H1 (cell line): ENCODE measurements around the gene HNRNPM. TPM values are rescaled to one million over a fixed set of nuclear protein-coding genes. Genes with fewer than 3 reads are reported as not detected.

Source experiments
- CTCF ChIA-PET: fragments of 300-600 bp; sonication (Branson Sonifier 250); formaldehyde crosslinking; loops from one replicate; lab custom pipeline; 2021; ENCODE audit not compliant: partially characterized antibody; lab: Charles Lee
- POLR2A ChIA-PET: fragments of 300-600 bp; sonication (Branson Sonifier 250); formaldehyde crosslinking; loops from one replicate; lab custom pipeline; 2021; ENCODE audit warnings: inconsistent platforms; ENCODE audit not compliant: partially characterized antibody; lab: Charles Lee
- DNase-seq, 2 experiments: peaks; one replicate each; pipeline versions ENCODE4 v3.0.0 to v3.0.0-alpha.2; 2010 to 2022; ENCODE audit warnings: low spot score in 2 of 2, low read depth in 1 of 2, mixed read lengths in 1 of 2
- FAIRE-seq: peaks from 2 replicates; lab custom pipeline; 2011; peaks lifted over from hg19 to GRCh38; lab: Jason Lieb, UNC
- H2AFZ ChIP-seq: 2 replicates; pipeline ENCODE4 v1.8.1; 2012; ENCODE audit warnings: low read length, inconsistent platforms
- H2AK5ac ChIP-seq: 2 replicates; pipeline ENCODE4 v1.6.1; 2013; ENCODE audit warnings: low read depth, low read length
- H2BK120ac ChIP-seq: replicated peaks from 2 replicates; pipeline ENCODE3; 2013; ENCODE audit warnings: low read depth, low read length, inconsistent platforms
- H2BK12ac ChIP-seq: 2 replicates; pipeline ENCODE4 v1.6.1; 2013; ENCODE audit warnings: low read depth, low read length
- H2BK15ac ChIP-seq: 2 replicates; pipeline ENCODE4 v1.6.1; 2013; ENCODE audit warnings: low read length
- H2BK20ac ChIP-seq: 2 replicates; pipeline ENCODE4 v1.6.1; 2013; ENCODE audit warnings: low read length
- H2BK5ac ChIP-seq: 2 replicates; pipeline ENCODE4 v1.6.1; 2013; ENCODE audit warnings: low read depth, low read length
- H3K14ac ChIP-seq: 2 replicates; pipeline ENCODE4 v1.6.1; 2013; ENCODE audit warnings: inconsistent platforms; ENCODE audit not compliant: insufficient read length
- H3K18ac ChIP-seq: 2 replicates; pipeline ENCODE4 v1.6.1; 2013; ENCODE audit warnings: low read length; ENCODE audit errors: extremely low read depth
- H3K23ac ChIP-seq: 2 replicates; pipeline ENCODE4 v1.6.1; 2013; ENCODE audit warnings: inconsistent platforms; ENCODE audit not compliant: insufficient read length
- H3K23me2 ChIP-seq: 2 replicates; pipeline ENCODE4 v1.6.1; 2013; ENCODE audit warnings: low read depth, low read length
- H3K27ac ChIP-seq: 2 replicates; pipeline ENCODE4 v1.6.1; 2011; ENCODE audit warnings: low read depth, low read length, inconsistent platforms
- H3K27me3 ChIP-seq, 4 experiments: replicated peaks in 1 of 4; 1 replicate in 1 of 4; 2 replicates in 3 of 4; pipeline versions ENCODE4 v1.6.1 to v1.8.1; 2011 to 2013; ENCODE audit warnings: low read length in 3 of 4, mild to moderate bottlenecking in 3 of 4, inconsistent platforms in 2 of 4, mixed read lengths in 2 of 4, moderate library complexity in 1 of 4; ENCODE audit not compliant: control insufficient read depth in 3 of 4, insufficient read depth in 3 of 4; ENCODE audit errors: extremely low read depth in 1 of 4
- H3K36me3 ChIP-seq, 4 experiments: 2 replicates each; pipeline versions ENCODE4 v1.6.1 to v1.8.1; 2011 to 2013; ENCODE audit warnings: mild to moderate bottlenecking in 4 of 4, low read length in 3 of 4, moderate library complexity in 2 of 4, control low read depth in 1 of 4, inconsistent platforms in 1 of 4; ENCODE audit not compliant: insufficient read depth in 4 of 4, control insufficient read depth in 2 of 4
- H3K4ac ChIP-seq: replicated peaks from 2 replicates; pipeline ENCODE3; 2013; ENCODE audit warnings: low read length, low read depth, mixed read lengths, inconsistent platforms; ENCODE audit not compliant: insufficient read length
- H3K4me1 ChIP-seq, 4 experiments: replicated peaks in 1 of 4; 1 replicate in 1 of 4; 2 replicates in 3 of 4; pipeline versions ENCODE4 v1.6.1 to v1.8.1; 2011 to 2013; ENCODE audit warnings: low read length in 3 of 4, inconsistent platforms in 2 of 4, mixed read lengths in 1 of 4; ENCODE audit not compliant: insufficient read depth in 4 of 4, control insufficient read depth in 3 of 4
- H3K4me2 ChIP-seq, 2 experiments: 2 replicates each; pipeline versions ENCODE4 v1.6.1 to v1.8.1; 2011 to 2013; ENCODE audit warnings: low read depth in 2 of 2, low read length in 2 of 2, control low read depth in 1 of 2, inconsistent platforms in 1 of 2, mild to moderate bottlenecking in 1 of 2; ENCODE audit not compliant: insufficient read depth in 1 of 2
- H3K4me3 ChIP-seq, 4 experiments: fragments of 200-600, 300-600 bp in 1 of 4; sonication (generic), shearing (Covaris generic), sonication (Bioruptor Twin) in 1 of 4; 2 replicates each; pipeline versions ENCODE4 v1.5.1 to v1.8.1; 2011 to 2016; ENCODE audit warnings: low read length in 4 of 4, low read depth in 3 of 4, control low read depth in 2 of 4, inconsistent platforms in 2 of 4, mild to moderate bottlenecking in 2 of 4, mixed read lengths in 1 of 4, moderate library complexity in 1 of 4; ENCODE audit not compliant: insufficient read depth in 2 of 4; ENCODE audit errors: extremely low read depth in 1 of 4
- H3K56ac ChIP-seq: replicated peaks from 2 replicates; pipeline ENCODE3; 2013; ENCODE audit warnings: low read depth, mild to moderate bottlenecking, mixed read lengths, low read length, inconsistent platforms; ENCODE audit not compliant: insufficient read length
- H3K79me1 ChIP-seq: 2 replicates; pipeline ENCODE4 v1.6.1; 2013; ENCODE audit warnings: low read depth, low read length, control low read depth
- H3K79me2 ChIP-seq, 2 experiments: 2 replicates each; pipeline versions ENCODE4 v1.6.1 to v1.8.1; 2012 to 2013; ENCODE audit warnings: low read length in 2 of 2, mild to moderate bottlenecking in 2 of 2, inconsistent platforms in 1 of 2; ENCODE audit not compliant: insufficient read depth in 2 of 2, control insufficient read depth in 1 of 2
- H3K9ac ChIP-seq, 4 experiments: replicated peaks in 1 of 4; 1 replicate in 1 of 4; 2 replicates in 3 of 4; pipeline versions ENCODE4 v1.6.1 to v1.8.1; 2011 to 2013; ENCODE audit warnings: low read depth in 3 of 4, low read length in 3 of 4, control low read depth in 2 of 4, mild to moderate bottlenecking in 2 of 4, moderate library complexity in 2 of 4, inconsistent platforms in 1 of 4; ENCODE audit errors: extremely low read depth in 1 of 4
- H3K9me3 ChIP-seq, 2 experiments: 2 replicates each; pipeline versions ENCODE4 v1.6.1 to v1.8.1; 2012 to 2013; ENCODE audit warnings: mild to moderate bottlenecking in 2 of 2, moderate library complexity in 2 of 2, control low read depth in 1 of 2, inconsistent platforms in 1 of 2, low read depth in 1 of 2, low read length in 1 of 2, mixed read lengths in 1 of 2; ENCODE audit not compliant: insufficient read depth in 2 of 2
- H4K20me1 ChIP-seq, 2 experiments: replicated peaks in 1 of 2; 2 replicates each; pipeline versions ENCODE3 to v1.8.1; 2011 to 2013; ENCODE audit warnings: inconsistent platforms in 2 of 2, low read length in 2 of 2, mild to moderate bottlenecking in 1 of 2; ENCODE audit not compliant: insufficient read depth in 2 of 2, control insufficient read depth in 1 of 2
- H4K5ac ChIP-seq: 2 replicates; pipeline ENCODE4 v1.6.1; 2013; ENCODE audit warnings: low read length, low read depth, mixed read lengths, inconsistent platforms; ENCODE audit not compliant: insufficient read length
- H4K8ac ChIP-seq: 2 replicates; pipeline ENCODE4 v1.8.0; 2013; ENCODE audit warnings: mild to moderate bottlenecking, moderate library complexity, low read length, inconsistent platforms; ENCODE audit not compliant: insufficient read depth; ENCODE audit errors: extremely low read depth
- H4K91ac ChIP-seq: replicated peaks from 2 replicates; pipeline ENCODE3; 2013; ENCODE audit warnings: low read length, mixed read lengths, inconsistent platforms; ENCODE audit not compliant: insufficient read length
- ASH2L ChIP-seq: fragments of 200-600, 300-600 bp; sonication (generic); IDR thresholded peaks from one replicate; pipeline ENCODE4 v1.7.1; 2017; ENCODE audit warnings: low read length
- ATF3 ChIP-seq: IDR thresholded peaks from 2 replicates; pipeline ENCODE4 v1.6.1; 2011; ENCODE audit warnings: low read depth, mild to moderate bottlenecking, low read length; ENCODE audit not compliant: insufficient read depth
- CHD2 ChIP-seq: IDR thresholded peaks from 2 replicates; pipeline ENCODE4 v1.6.1; 2012; ENCODE audit warnings: low read length, improper control_type of control experiment
- CREB1 ChIP-seq: IDR thresholded peaks from 2 replicates; pipeline ENCODE4 v1.6.1; 2012; ENCODE audit warnings: inconsistent platforms
- CTCF ChIP-seq, 3 experiments: IDR thresholded peaks; 1 replicate in 2 of 3; 2 replicates in 1 of 3; pipeline versions ENCODE4 v1.5.1 to v1.6.1; 2011; ENCODE audit warnings: low read length in 3 of 3, mild to moderate bottlenecking in 3 of 3, inconsistent platforms in 2 of 3, low read depth in 1 of 3, moderate library complexity in 1 of 3; ENCODE audit not compliant: insufficient read depth in 1 of 3; ENCODE audit errors: control extremely low read depth in 1 of 3
- EZH2 ChIP-seq: fragments of 200-600 bp; sonication (generic); IDR thresholded peaks from 2 replicates; pipeline ENCODE4 v1.7.1; 2012; ENCODE audit warnings: low read depth, mild to moderate bottlenecking, moderate library complexity, low read length, inconsistent platforms; ENCODE audit not compliant: severe bottlenecking
- JUND ChIP-seq: IDR thresholded peaks from 2 replicates; pipeline ENCODE4 v1.6.1; 2011; ENCODE audit warnings: mild to moderate bottlenecking, improper control_type of control experiment, low read length
- RBBP5 ChIP-seq: IDR thresholded peaks from 2 replicates; pipeline ENCODE4 v1.7.1; 2012; ENCODE audit warnings: low read depth, mild to moderate bottlenecking, inconsistent platforms, low read length, moderate library complexity, borderline replicate concordance
- TCF12 ChIP-seq: IDR thresholded peaks from 2 replicates; pipeline ENCODE4 v1.6.1; 2011; ENCODE audit warnings: low read depth, mild to moderate bottlenecking, low read length
- WGBS, 2 experiments: shearing (Covaris generic) in 1 of 2; methylation state at CpG; one replicate each; pipeline versions ENCODE4 v1.1.6 to v1.1.7; 2013 to 2015; ENCODE audit warnings: low lambda C conversion rate in 2 of 2, mixed read lengths in 2 of 2, inconsistent platforms in 1 of 2, low coverage in 1 of 2, missing lambda C conversion rate in 1 of 2; ENCODE audit not compliant: insufficient replicate concordance in 2 of 2, insufficient coverage in 1 of 2, insufficient read length in 1 of 2; ENCODE audit errors: extremely low coverage in 1 of 2, missing lambda C conversion rate in 1 of 2; 5-methylcytosine and 5-hydroxymethylcytosine counted together
- polyA plus RNA-seq, 7 experiments: library from polyadenylated mRNA; depleted of rRNA in 3 of 7; stranded (reverse) in 5 of 7; unstranded in 2 of 7; fragments of >200 nt in 5 of 7; fragments of 200-250 nt in 2 of 7; gene quantifications; 1 replicate in 5 of 7; 2 replicates in 1 of 7; 4 replicates in 1 of 7; pipeline versions ENCODE4 v1.2.1 to v1.2.3, GENCODE V29; 2011 to 2013; ENCODE audit warnings: missing spikeins in 2 of 7, mixed read lengths in 2 of 7
- total RNA-seq: library from RNA; stranded (reverse); fragmentation: NEBNext Ultra II Directional; extraction: Animal tissue kit (Norgen Biotek cat#: 25700); gene quantifications from 2 replicates; pipeline ENCODE4 v1.2.1, GENCODE V29; 2021

Gene HNRNPM
- total and polyA plus RNA-seq, 2 of the 8 experiments (the other 6 are each of a cell fraction or from before 2014, with no cell fraction given): 375 to 474 TPM

GRCh38 chr19:8399681-8400188 lies 45.0 kb upstream of the HNRNPM start:
- H4K5ac ChIP-seq: no peak overlapping the region
- H2BK12ac ChIP-seq: 0 out of 2 replicates have a peak overlapping the region, but pooled peaks have one; percentile 39
- peaks cover 24% of the 10 kb centered on the region for H3K79me1 ChIP-seq
- WGBS, 2 experiments: 98% methylated on average over 28 of the region's 34 CpGs; no CpG with 5 or more reads in 1 of the 2 experiments
- H3K9ac ChIP-seq: no peak overlapping the region
- H3K27ac ChIP-seq: no peak overlapping the region
- no peak overlapping the region for H2BK120ac ChIP-seq
- H3K79me2 ChIP-seq: peaks cover 0 to 37% of the 10 kb centered on the region in 2 experiments; a peak in 1 of 4 replicates
- no peak overlapping the region for H2BK20ac ChIP-seq
- H3K18ac ChIP-seq: no peak overlapping the region
- no peak overlapping the region for H2BK15ac ChIP-seq
- H2BK5ac ChIP-seq: no peak overlapping the region
- H4K91ac ChIP-seq: no peak overlapping the region
- H3K14ac ChIP-seq: no peak overlapping the region
- no peak for TF ChIP-seq ATF3
- no peak for TF ChIP-seq EZH2
- TF ChIP-seq CTCF (IDR thresholded peaks at IDR 0.05; ENCODE audit: control extremely low read depth in 1 of 3, insufficient read depth in 1 of 3, low read depth in 1 of 3, low read length in 3 of 3): no peak
- TF ChIP-seq CREB1: no peak
- no peak for TF ChIP-seq TCF12
- TF ChIP-seq RBBP5: no peak
- TF ChIP-seq ASH2L: no peak
- no peak for TF ChIP-seq JUND
- TF ChIP-seq CHD2: no peak
- no peak overlapping the region for H2AK5ac ChIP-seq
- no peak overlapping the region for H3K23ac ChIP-seq
- H2AFZ ChIP-seq: no peak overlapping the region
- H4K20me1 ChIP-seq: peaks cover 8 to 38% of the 10 kb centered on the region in 2 experiments
- no peak overlapping the region; the same call in 1 of the 2 replicates for H4K8ac ChIP-seq
- POLR2A ChIA-PET: interaction anchor here (1.2 to 3.0 kb wide), 3 partner anchors 8 to 49 kb away, joined by 3 to 9 read pairs (median 3); no protein-coding TSS in a partner anchor
- H3K4me1 ChIP-seq: no peaks in the 10 kb centered on the region; a peak in 3 of 7 replicates
- DNase-seq (no peak), FAIRE-seq (no peak)
- H3K27me3 ChIP-seq: no peaks in the 10 kb centered on the region
- H3K4me2 ChIP-seq: no peak overlapping the region
- no peak overlapping the region for H3K4ac ChIP-seq
- H3K9me3 ChIP-seq: no peaks in the 10 kb centered on the region
- CTCF ChIA-PET: interaction anchor here (1.6 kb wide), 1 partner anchor 46 kb away, joined by 7 read pairs; no protein-coding TSS in a partner anchor
- no peak overlapping the region for H3K4me3 ChIP-seq
- H3K36me3 ChIP-seq: peaks cover 0 to 14% (median 10%) of the 10 kb centered on the region in 4 experiments; a peak in 6 of 8 replicates
- no peaks in the 10 kb centered on the region for H3K23me2 ChIP-seq
- no peak overlapping the region for H3K56ac ChIP-seq
